Measurements from ENCODE around the gene FOXL1. TPM values are rescaled to one million over a fixed set of nuclear protein-coding genes. Genes with fewer than 3 reads are reported as not detected.
"Not testable (repeated sequence)": the region's sequence is repeated elsewhere in the genome, so short reads cannot be mapped to it uniquely, and the experiment has no call there.

FOXL1 gene
- total RNA-seq, 1 donor from 2014 or later = 0.32 TPM

DNA sequence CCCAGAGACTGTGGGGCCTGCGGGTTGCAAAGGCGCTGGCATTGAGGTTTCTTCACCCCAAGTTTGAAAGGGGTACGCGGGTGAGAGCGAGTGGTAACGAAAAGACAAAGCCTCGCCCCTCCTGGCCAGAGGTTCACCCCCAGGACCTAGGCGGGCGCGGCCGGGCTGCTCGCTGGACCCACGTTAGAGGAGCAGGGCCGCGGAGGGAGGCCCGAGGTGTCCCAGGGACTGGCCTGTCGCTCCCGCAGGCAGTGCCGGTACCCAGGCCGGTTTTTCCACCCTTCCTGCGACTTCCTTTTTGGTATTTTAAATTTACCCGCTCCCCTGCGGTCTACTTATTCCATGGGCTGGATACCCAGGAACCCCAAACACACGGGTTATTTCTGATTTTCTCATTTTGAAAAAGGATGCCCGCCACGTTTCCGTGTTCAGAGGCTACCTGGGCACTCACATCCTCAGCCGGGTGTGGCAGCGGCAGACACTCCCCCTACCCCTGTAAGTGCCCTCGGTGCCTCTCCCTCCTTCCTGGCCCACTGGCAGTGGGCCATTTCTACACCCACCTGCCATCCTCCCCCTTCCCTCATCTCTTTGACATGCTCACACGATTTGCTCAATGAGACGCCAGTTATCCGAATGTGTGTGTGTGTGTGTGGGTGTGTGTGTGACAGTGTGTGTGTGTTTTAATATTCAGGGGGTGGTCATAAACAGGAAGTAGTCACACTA lies 1.6 kb upstream of the FOXL1 start:
- DNase-seq (peak; percentile 47), ATAC-seq (peak; percentile 10)
- intact Hi-C loops (cut with micrococcal nuclease) = loop anchor here (10.0 kb wide), 1 partner anchor 178 kb away; no protein-coding TSS in a partner anchor

DNA sequence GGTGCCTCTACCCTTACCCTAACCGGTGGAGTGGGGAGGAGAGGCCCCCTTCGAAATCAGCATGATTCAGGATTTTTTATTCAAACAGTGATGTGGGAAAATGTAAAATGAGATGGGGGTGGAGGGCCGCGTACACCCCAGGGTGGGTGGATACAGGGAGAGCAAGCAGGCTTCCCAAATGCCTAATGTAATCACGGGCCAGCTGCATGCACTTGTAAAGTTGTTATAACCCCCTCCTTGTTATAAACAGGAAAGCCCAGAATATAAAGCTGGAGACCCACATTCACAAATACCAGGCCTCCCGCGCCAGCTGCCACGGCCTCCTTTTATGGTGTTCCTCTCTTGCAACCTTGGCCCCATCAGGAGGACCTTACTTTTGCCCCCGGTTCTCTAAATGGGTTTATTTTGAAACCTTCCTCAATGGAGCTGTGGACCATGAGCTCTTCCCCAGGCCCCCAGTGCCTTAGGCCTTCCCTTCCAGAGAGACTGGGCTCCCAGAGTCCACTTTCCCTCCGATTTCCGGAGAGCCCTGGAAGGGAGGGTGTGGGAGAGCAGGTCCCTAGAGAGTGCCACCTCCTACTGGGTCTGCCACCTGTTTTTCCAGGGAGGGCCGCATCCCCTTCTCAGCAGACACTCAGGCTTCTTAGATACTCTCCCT lies 906 bp upstream of the FOXL1 start:
- intact Hi-C loops (cut with micrococcal nuclease) = loop anchor here (10.0 kb wide), 1 partner anchor 177 kb away; no protein-coding TSS in a partner anchor
- ATAC-seq = no peak
- DNase-seq = no peak

DNA sequence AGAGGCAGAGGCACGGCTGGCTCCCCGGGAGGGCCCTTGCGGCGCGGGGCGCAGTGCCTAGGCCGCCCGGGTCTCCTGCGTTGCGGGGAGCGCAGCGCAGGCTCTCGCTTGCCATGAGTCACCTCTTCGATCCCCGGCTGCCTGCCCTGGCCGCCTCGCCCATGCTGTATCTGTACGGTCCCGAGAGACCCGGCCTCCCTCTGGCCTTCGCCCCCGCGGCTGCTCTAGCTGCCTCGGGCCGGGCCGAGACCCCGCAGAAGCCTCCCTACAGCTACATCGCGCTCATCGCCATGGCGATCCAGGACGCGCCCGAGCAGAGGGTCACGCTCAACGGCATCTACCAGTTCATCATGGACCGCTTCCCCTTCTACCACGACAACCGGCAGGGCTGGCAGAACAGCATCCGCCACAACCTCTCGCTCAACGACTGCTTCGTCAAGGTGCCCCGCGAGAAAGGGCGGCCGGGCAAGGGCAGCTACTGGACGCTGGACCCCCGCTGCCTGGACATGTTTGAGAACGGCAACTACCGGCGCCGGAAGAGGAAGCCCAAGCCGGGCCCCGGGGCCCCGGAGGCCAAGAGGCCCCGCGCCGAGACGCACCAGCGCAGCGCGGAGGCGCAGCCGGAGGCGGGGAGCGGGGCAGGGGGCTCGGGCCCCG lies 390 bp downstream of the FOXL1 start:
- ATAC-seq (peak; percentile 12), DNase-seq (peak; percentile 69)
- intact Hi-C loops (cut with micrococcal nuclease) = loop anchor here (10.0 kb wide), 1 partner anchor 176 kb away; no protein-coding TSS in a partner anchor

DNA sequence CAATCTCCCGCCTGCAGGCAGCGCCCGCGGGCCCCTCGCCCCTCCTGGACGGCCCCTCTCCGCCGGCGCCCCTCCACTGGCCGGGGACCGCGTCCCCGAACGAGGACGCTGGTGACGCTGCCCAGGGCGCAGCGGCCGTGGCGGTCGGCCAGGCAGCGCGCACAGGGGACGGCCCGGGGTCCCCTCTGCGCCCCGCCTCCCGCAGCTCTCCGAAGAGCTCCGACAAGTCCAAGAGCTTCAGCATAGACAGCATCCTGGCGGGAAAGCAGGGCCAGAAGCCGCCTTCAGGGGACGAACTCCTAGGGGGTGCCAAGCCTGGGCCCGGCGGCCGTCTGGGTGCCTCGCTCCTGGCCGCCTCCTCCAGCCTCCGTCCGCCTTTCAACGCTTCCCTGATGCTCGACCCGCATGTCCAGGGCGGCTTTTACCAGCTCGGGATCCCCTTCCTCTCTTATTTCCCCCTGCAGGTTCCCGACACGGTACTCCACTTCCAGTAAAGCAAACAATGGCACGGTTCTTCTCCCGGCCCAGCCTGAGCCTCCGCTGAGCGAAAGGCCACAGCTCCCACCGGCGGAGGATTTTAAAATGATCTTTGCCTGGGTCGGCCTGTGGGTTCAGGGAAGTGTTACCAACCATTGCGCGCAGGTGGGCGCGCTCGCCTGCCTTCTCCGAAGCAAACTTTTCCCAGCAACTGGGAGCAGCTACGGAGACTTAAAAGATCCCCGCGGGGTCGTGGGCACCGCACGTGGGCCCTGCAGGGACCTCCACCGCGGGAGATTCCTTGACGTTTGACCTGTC lies 1.1 kb downstream of the FOXL1 start:
- intact Hi-C loops (cut with micrococcal nuclease) = loop anchor here (10.0 kb wide), 1 partner anchor 175 kb away; no protein-coding TSS in a partner anchor
- DNase-seq (no peak), ATAC-seq (no peak)

DNA sequence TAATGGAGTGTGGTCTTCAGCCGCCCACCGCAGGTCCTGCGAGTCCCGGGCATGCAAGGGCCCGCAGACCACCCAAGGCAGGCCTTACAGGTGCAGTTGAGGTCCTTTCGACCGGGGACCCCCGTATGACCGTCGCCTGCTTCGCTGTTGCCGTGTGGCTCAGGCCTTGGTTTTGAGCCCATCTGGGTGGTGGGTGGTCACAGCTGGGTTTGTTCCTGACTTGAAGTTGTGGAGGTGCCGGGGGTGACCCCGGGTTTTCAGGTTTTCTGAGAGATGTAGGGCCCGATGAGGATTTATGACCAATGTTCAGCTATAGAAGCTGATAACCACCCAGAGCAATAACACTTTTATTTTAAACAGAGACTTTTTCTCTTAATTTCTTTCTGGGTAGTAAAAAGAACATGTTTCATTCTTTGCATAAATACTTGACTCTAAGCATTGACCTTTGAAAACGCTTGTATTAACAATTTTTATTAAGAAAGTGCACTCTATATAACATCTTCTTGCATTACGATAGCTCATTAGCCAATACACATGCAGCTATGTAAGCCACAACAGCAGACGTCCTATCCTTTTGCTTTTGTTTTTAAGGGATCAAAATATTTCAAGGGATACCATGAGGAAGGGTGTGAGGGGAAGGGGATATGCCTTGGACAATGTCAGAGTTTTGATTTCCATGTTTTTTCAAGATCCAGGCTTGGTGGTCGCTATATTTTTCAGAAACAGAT lies 1.9 kb downstream of the FOXL1 start:
- DNase-seq = no peak
- no peak for ATAC-seq
- intact Hi-C loops (cut with micrococcal nuclease) = no loop called here

DNA sequence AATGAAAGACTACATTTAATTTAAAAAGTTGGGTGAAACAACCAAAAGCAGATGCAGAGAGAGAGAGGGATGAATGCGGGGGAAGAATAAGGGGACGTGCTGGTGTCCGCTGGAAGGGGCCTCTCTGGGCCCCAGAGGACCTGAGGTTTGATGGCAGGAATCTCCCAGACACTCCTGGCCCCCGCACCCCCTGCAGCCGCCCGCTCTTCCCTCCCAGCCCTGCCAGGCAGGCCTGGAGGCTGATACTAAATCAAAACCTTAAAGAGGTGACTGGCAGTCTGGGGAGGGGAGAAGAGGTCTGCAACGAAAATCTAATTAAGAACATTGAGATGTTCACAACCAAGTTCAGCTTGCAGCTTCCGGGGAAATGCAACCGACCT lies 2.4 kb downstream of the FOXL1 start:
- intact Hi-C loops (cut with micrococcal nuclease) = no loop called here
- no peak for ATAC-seq
- no peak for DNase-seq

DNA sequence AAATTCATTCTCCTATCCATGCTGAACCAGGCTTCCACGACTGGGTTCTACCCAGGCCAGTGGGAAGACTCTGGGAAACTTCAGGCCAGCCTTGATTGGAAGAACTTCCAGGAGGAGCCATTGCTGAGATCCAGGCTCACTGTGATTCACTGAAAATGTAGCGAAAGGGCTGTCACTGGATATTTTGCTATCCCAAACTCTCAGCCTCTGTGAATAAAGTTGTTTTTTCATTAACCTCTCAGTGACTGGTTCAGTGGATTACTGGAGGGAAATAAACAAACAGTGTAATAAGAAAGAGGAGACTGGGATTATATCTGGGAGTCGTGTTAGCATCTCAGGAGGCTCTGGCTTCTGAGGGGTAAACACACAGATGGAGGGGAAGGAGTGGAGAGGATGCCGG lies 3.1 kb downstream of the FOXL1 start:
- intact Hi-C loops (cut with micrococcal nuclease) = no loop called here
- no peak for DNase-seq
- no peak for ATAC-seq

DNA sequence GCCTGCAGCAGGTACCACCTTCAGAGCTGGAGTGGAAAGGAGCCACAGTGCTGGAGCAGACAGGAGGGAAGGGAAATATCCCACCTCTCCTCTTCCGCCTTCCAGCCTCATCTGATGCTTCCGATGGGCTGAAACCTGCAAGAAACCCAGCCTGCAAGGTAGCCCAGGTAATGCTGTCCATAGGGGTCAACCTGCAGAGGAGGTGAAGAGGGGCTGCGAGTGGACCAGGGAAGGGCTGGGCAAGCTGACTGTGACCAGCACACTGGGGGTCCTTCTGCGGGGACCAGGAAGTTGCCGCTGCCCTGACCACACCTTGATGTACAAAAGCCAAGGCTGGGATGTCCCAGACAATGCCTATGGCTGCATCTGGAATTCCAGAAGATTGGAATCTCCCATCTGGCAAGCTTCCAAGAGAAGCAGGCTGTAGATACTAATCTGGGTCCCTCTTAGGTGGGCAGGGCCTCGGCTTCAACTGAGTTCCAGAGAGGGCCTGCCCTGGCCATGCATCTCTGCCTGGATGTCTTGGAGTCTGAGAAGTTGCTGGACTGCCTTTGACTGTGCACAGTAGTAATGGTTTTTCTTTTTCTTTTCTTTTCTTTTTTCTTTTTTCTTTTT lies 5.8 kb downstream of the FOXL1 start:
- intact Hi-C loops (cut with micrococcal nuclease) = no loop called here
- DNase-seq (no peak), ATAC-seq (no peak)

DNA sequence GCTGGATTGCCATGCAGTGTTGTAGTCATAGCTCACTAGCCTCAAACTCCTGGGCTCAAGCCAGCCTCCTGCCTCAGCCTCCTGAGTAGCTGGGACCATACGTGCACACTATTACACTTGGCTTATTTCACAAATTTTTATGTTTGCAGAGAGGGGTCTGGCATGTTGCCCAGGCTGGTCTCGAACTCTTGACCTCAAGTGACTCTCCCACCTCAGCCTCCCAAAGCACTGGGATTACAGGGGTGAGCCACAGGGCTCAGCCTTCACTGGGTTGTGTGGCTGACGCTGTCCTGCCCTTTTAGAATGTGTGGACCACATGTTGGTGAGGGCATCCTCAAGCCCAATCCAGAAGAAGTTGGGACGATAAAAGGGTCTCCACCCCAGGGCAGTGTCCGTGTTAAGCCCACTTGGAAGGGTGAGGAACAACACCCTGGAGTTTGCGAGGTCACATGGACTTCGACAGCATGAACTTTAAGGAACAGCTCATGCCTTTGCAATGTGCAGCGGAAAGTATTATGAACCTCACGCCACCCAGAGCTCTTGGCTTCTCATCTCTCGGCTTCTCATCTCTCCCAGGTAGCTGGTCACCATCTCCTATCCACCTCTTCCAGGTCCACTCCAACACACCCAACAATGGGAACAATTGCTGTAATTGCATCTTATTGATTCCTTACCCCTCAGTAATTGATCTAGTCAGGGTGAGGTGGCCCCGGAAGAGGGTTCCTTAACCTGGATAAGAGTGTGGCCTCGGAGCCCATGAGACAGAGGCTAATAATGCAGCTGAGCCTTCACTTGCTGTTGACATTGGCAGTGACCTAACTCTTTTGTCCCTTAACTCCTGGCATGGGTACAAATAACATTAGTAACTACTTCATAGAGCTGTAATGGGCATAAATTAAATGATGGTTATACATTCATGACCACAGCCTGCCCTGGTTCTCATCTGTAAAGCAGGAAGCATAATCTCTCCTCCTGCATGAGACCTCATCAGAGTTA lies 6.7 kb downstream of the FOXL1 start:
- intact Hi-C loops (cut with micrococcal nuclease) = no loop called here
- DNase-seq (no peak), ATAC-seq (no peak)

DNA sequence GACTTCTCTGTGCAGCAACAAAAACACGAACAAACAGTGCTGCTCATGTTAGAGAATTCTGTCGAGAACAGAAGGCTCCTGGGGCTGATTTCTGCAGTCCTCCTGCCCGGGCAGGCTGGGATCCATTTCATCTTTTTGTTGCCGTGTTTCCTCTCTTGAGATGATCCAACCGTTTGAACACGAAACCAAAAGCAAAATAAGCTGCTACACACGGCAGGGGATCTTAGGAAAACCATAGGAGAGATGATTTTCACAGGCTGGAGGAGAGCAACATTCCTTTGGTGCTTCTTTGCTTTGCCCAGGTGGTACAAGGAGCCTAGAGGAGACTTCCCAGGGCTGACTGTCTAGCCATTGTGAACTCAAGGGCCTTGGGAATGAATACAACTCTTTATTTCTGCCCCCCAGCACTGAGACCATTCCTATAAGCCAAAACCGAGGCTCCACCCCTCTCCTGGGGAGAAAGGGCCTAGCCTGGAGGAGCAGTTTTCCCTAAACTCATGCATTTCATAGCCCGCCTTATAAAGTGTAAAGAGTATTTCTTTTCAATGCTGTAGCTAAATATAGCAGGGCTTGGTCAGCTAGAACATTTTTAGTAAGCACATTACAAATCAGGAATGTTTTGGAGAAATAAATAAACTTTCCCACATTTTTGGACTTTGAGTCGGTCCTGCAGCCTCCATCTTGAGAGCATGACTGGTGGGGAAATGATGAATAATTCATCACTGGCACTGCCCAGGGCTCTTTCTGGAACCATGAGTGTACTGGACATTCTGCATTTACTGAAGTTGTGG lies 7.7 kb downstream of the FOXL1 start:
- intact Hi-C loops (cut with micrococcal nuclease) = no loop called here
- DNase-seq (no peak), ATAC-seq (peak; percentile 29)

DNA sequence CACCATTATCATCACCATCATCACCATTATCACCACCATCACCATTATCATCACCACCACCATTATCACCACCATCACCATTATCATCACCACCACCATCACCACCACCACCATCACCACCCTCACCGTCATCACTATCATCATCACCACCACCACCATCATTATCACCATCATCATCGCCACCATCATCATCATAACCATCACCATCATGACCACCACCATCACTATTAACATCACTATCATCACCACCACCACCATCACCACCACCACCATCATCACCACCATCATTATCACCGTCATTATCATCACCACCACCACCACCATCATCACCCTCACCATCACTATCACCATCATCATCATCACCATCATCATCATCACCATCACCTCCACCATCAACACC lies 9.1 kb downstream of the FOXL1 start:
- ATAC-seq (no peak), DNase-seq (no peak)
- intact Hi-C loops (cut with micrococcal nuclease) = no loop called here

DNA sequence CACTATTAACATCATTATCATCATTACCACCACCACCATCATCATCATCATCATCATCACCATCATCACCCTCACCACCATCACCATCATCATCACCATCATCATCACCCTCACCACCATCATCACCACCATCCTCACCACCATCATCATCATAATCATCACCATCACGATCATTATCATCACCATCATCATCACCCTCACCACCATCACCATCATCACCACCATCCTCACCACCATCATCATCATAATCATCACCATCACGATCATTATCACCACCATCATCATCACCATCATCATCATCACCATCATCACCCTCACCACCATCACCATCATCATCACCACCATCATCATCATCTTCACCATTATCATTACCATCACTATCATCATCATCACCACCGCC lies 9.6 kb downstream of the FOXL1 start:
- DNase-seq; intact Hi-C loops (cut with micrococcal nuclease); ATAC-seq: not testable (repeated sequence)

DNA sequence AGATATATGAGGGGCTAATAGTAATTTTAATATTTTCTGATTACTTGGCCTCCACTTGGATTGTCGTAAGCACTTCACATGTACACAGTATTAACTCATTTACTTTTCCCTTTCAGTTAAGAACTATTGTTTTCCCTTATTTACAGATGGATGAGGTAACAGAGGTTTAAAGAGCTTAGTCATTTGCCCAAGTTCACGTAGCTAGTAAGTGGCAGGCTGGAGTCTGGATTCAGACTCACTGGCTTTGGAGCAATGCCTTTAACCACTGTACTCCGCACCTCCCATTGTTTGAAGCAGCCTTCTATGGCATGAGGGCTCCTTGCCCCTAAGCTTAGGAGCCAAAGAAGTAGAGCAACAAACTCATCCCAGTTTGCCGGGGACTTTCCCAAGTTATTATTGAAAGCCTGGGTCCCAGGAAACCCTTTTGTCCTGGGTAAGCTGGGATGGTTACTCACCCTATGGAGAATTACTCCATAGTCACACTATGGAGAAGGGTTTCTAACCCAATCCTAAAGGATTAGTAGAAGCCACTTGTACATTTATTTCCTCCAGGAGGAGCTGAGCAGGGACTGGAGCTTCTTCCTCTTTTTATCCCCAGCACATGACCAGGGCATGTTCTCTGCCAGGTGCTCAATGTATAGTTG lies 12.3 kb downstream of the FOXL1 start:
- intact Hi-C loops (cut with micrococcal nuclease) = no loop called here
- DNase-seq = no peak
- ATAC-seq = no peak

DNA sequence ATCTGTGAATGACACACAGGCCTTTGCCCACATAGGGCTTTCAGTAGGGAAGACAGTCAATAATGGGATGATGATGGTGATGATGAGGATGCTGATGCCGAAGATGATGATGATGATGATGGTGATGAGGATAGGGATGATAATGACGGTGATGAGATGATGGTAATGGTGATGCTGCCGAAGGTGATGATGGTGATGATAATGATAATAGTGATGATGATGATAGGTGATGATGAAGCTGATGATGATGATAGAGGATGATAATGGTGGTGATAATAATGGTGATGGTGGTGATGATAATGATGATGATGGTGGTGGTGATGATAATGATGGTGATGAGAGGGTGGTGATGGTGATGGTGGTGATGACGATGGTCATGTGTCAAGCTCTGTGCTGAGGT lies 12.9 kb downstream of the FOXL1 start:
- ATAC-seq (no peak), DNase-seq (no peak)
- intact Hi-C loops (cut with micrococcal nuclease) = no loop called here

DNA sequence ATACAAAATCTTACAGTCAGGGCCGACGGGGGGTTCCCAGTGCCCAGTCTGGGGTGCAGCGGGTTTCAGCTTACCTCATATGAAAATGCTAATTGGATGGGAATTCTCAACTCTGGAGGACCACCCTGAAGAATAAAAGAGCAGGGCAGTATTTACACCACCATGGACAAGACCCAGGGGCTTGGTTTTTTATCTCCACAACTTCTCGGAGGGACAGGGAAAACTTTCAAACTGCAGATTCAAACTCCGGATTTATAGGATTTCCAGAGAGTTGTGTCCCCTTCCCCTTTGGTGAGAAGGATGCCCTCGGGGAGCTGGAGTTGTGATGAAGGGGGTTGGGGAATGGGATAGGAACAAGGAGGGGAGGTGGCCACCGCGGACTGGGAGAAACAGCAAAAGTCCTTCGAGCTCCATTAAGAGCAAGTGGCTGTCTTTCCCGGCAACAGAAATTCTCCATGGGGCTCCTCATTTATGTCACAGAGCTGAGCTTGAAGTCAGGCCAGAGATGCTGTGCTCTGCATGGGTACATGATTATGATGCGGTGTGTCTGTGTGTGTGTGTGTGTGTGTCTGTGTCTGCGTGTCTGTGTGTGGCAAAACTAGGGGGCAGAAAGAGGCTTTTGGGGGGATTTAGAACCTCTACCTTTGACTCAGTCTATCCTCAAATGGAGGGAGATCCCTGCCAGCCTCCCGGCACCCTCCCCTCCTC lies 15.7 kb downstream of the FOXL1 start:
- intact Hi-C loops (cut with micrococcal nuclease) = no loop called here
- DNase-seq (no peak), ATAC-seq (no peak)
